Psoas muscle (tissue), 8 donors: ENCODE data around the gene VIPAS39. TPM values are rescaled to one million over a fixed set of nuclear protein-coding genes. Genes with fewer than 3 reads are reported as not detected.

Experiments used
- ATAC-seq, 4 donors: fragments of 200-7000 bp; cut with Tn5 transposase; one replicate each; pipeline ENCODE4 v1.9.1; 2020; ENCODE audit warnings: moderate library complexity in 3 of 4, mild to moderate bottlenecking in 2 of 4
- DNase-seq, 2 donors: peaks; one replicate each; pipeline ENCODE4 v3.0.0-alpha.2; 2020
- H3K27ac ChIP-seq: fragments of 200-600 bp; one replicate; pipeline ENCODE4 v1.8.0; 2022
- H3K27me3 ChIP-seq, 3 donors: fragments of 200-600 bp in 1 of 3; one replicate each; pipeline versions ENCODE4 v1.6.1 to v1.8.0; 2013 to 2022; ENCODE audit warnings: low read length in 2 of 3, mild to moderate bottlenecking in 2 of 3, moderate library complexity in 1 of 3; ENCODE audit not compliant: insufficient read depth in 3 of 3
- H3K36me3 ChIP-seq, 2 donors: fragments of 200-600 bp in 1 of 2; one replicate each; pipeline versions ENCODE4 v1.6.1 to v1.8.0; 2013 to 2022; ENCODE audit warnings: low read depth in 1 of 2, mild to moderate bottlenecking in 1 of 2, moderate library complexity in 1 of 2; ENCODE audit not compliant: insufficient read depth in 1 of 2
- H3K4me1 ChIP-seq: fragments of 200-600 bp; one replicate; pipeline ENCODE4 v1.8.0; 2022
- H3K4me3 ChIP-seq: fragments of 200-600 bp; one replicate; pipeline ENCODE4 v1.8.0; 2022; ENCODE audit warnings: mild to moderate bottlenecking
- H3K9me3 ChIP-seq: fragments of 200-600 bp; one replicate; pipeline ENCODE4 v1.8.0; 2022
- WGBS, 3 donors: extraction: QIAGEN DNeasy Blood & Tissue Kit; methylation state at CpG; one replicate each; pipeline versions ENCODE4 v1.1.6 to v1.1.7; 2013; 5-methylcytosine and 5-hydroxymethylcytosine counted together
- intact Hi-C, 2 donors: fragments of 100-400 bp; cut with DNase I; formaldehyde crosslinking; loops; one replicate each; pipeline versions ENCODE4 v1.11.0 to v1.14.2; 2022
- polyA plus RNA-seq, 3 donors: library from polyadenylated mRNA; stranded (reverse); fragments of 200-250 nt; gene quantifications; one replicate each; pipeline ENCODE4 v1.2.3, GENCODE V29; 2013
- total RNA-seq, 4 donors: library from RNA; stranded (reverse); fragmentation: NEBNext Ultra II Directional in 2 of 4; extraction: Animal tissue kit (Norgen Biotek cat#: 25700) in 2 of 4; gene quantifications; one replicate each; pipeline versions ENCODE4 v1.2.1 to v1.2.4, GENCODE V29; 2021 to 2023
- TF ChIP-seq, protein P1 (sequence below): fragments of 200-600 bp; IDR thresholded peaks from one replicate; pipeline ENCODE4 v1.8.0; 2022; ENCODE audit warnings: antibody characterized with exemption
- donor health status: healthy with polysubstance abuse.
- donor health status: DM: no; HTN: no; CAD: no; lungs with moderate emphysema.
- donor health status: Bipolar disorder and iron deficiency.
- donor health status: healthy.
- donor health status: DM: yes; HTN: yes; CAD: no.
- donor health status: DM: no; HTN: no; CAD: no.
- donor health status: DM: no; HTN: no; CAD: no.
- donor health status: DM: yes; HTN: yes; CAD: no.

VIPAS39 gene
- total and polyA plus RNA-seq, 7 donors = 9.6 to 22.2 (median 12.5) TPM

DNA sequence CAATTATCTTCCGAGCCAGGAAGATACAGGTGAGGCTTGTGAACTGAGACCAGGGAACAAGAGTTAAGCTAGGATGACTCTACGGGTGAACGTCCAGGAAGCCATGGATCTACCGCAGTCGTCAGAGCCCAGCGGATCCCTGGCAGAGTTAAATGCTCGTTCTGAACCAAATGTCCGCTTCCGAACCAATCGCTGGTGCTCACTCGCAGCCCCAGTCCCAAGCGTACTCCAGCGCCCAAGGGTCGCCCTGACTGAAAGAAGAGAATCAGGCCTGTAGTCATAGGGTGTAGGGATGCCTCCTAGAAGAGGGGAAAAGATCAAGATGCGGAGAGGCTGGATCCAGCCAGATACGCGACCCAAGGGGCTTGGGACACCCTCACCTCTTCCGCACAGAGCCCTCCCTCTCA is 283 bp downstream of the VIPAS39 start:
- ATAC-seq = peak in 3 of 4 donors; percentile 0 to 10 (median 9)
- intact Hi-C loops = loop anchor here (5.0 to 10.0 kb wide), 5 partner anchors 80 to 250 kb away; partner anchors contain the start of genes ALKBH1 (in 2 of the 2), GSTZ1 (in 2 of the 2), POMT2 (in 2 of the 2) and SLIRP (in 2 of the 2)
- peaks cover 20% of the 10 kb centered on the region for H3K4me1 ChIP-seq
- peak overlapping the region; percentile 99 for H3K4me3 ChIP-seq
- H3K36me3 ChIP-seq = peaks cover 0 to 44% of the 10 kb centered on the region in 2 donors
- DNase-seq = no peak
- 0 to 1% (median 0%) methylated on average over 18 of the region's 18 CpGs for WGBS, 3 donors
- TF ChIP-seq, protein P1, sequence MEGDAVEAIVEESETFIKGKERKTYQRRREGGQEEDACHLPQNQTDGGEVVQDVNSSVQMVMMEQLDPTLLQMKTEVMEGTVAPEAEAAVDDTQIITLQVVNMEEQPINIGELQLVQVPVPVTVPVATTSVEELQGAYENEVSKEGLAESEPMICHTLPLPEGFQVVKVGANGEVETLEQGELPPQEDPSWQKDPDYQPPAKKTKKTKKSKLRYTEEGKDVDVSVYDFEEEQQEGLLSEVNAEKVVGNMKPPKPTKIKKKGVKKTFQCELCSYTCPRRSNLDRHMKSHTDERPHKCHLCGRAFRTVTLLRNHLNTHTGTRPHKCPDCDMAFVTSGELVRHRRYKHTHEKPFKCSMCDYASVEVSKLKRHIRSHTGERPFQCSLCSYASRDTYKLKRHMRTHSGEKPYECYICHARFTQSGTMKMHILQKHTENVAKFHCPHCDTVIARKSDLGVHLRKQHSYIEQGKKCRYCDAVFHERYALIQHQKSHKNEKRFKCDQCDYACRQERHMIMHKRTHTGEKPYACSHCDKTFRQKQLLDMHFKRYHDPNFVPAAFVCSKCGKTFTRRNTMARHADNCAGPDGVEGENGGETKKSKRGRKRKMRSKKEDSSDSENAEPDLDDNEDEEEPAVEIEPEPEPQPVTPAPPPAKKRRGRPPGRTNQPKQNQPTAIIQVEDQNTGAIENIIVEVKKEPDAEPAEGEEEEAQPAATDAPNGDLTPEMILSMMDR = no peak
- no peaks in the 10 kb centered on the region for H3K27me3 ChIP-seq
- H3K9me3 ChIP-seq = no peaks in the 10 kb centered on the region
- peak overlapping the region; percentile 85 for H3K27ac ChIP-seq

DNA sequence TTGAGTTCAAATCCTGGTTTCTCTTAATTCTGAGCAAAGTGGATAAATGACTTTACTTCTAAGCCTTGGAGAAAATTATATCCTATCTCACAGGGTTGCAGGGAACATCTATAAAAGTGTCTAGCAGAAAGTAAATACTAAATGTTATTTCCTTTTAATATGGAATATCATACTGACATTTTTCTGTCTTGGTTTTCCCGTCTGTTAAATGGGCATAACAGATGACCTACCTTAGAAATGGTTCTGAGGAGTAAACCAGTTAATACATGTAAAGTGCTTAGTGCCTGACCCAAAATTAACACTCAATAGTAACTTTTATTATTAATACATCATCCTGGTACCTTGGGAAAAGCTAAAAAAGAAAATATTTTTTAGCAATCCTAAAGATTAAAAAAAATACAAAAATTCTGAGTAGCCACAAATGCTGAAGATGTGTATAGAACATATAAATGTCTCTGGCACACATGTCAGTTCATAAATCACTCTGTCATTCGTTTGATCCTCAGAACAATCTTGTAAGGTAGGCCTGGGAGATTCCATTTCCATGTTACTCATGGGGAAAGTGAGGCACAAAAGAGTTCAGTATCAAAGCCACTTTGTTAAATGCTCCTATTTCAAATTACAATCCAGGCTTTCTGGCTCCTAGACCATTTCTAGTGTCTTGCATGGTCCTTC is 1.3 kb downstream of the VIPAS39 start:
- TF ChIP-seq, protein P1 = no peak
- ATAC-seq = no peak
- H3K4me3 ChIP-seq = peak overlapping the region; percentile 99
- peaks cover 20% of the 10 kb centered on the region for H3K4me1 ChIP-seq
- H3K27ac ChIP-seq = peak overlapping the region; percentile 85
- peaks cover 0 to 44% of the 10 kb centered on the region in 2 donors for H3K36me3 ChIP-seq
- H3K9me3 ChIP-seq = no peaks in the 10 kb centered on the region
- H3K27me3 ChIP-seq = no peaks in the 10 kb centered on the region
- WGBS, 3 donors = 62 to 76% (median 68%) methylated on average over 2 of the region's 2 CpGs
- intact Hi-C loops = loop anchor here (5.0 to 10.0 kb wide), 5 partner anchors 79 to 251 kb away; partner anchors contain the start of genes ALKBH1 (in 2 of the 2), GSTZ1 (in 2 of the 2), POMT2 (in 2 of the 2) and SLIRP (in 2 of the 2)
- no peak for DNase-seq

DNA sequence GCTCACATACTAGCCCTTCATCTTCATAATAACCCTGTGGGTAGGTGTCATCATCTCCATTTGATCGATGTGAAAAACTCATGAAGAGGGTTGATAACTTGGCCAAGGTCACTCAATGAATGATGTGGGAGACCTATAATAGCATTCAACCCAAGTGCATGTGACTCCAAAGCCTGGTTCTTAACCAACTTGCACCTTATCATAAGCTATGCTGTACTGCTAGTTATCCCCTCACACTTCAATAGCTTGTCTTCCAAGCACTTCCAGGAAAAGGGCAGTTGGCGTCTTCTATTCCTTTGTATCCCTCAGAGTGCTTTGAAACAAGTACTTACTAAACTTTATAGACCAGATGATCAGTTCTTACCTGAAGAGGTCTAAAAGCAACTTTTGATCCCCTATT is 15.2 kb downstream of the VIPAS39 start:
- Histone ChIP-seq H3K27ac (no peak overlapping the region), H3K27me3 (no peaks in the 10 kb centered on the region), H3K9me3 (no peaks in the 10 kb centered on the region), H3K4me1 (no peaks in the 10 kb centered on the region), H3K4me3 (no peak overlapping the region), H3K36me3 (peaks cover 21 to 94% of the 10 kb centered on the region in 2 donors)
- TF ChIP-seq, protein P1 = no peak
- intact Hi-C loops = no loop called here
- DNase-seq = no peak
- WGBS, 3 donors = 90 to 94% (median 92%) methylated on average over 2 of the region's 2 CpGs
- ATAC-seq = no peak

DNA sequence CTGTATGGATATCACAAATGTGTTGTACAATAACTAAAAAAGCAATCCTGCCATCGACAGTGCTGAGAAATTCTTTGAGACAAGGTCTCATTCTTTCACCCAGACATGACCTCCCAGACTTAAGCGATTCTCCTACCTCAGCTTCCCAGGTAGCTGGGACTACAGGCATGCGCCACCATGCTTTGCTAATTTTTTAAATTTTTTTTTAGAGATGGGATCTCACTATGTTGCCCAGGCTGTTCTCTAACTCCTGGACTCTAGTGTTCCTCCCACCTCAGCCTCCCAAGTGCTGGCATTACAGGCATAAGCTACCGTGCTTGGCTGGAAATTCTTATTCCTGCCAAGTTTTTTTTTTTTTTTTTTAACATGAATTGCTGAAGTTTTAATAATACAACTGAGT is 17.5 kb downstream of the VIPAS39 start:
- H3K9me3 ChIP-seq = no peaks in the 10 kb centered on the region
- ATAC-seq (no peak), DNase-seq (no peak)
- intact Hi-C loops = no loop called here
- no peaks in the 10 kb centered on the region for H3K4me1 ChIP-seq
- H3K27me3 ChIP-seq = no peaks in the 10 kb centered on the region
- TF ChIP-seq, protein P1 = no peak
- no peak overlapping the region for H3K27ac ChIP-seq
- peaks cover 26 to 98% of the 10 kb centered on the region in 2 donors for H3K36me3 ChIP-seq
- no peak overlapping the region for H3K4me3 ChIP-seq
- 83 to 89% (median 88%) methylated on average over 4 of the region's 4 CpGs for WGBS, 3 donors
